ENCODE measurements around the gene MYLK2. TPM values are rescaled to one million over a fixed set of nuclear protein-coding genes. Genes with fewer than 3 reads are reported as not detected.

The MYLK2 gene
- total RNA-seq, 1 experiment from 2014 or later = 0.50 TPM

DNA sequence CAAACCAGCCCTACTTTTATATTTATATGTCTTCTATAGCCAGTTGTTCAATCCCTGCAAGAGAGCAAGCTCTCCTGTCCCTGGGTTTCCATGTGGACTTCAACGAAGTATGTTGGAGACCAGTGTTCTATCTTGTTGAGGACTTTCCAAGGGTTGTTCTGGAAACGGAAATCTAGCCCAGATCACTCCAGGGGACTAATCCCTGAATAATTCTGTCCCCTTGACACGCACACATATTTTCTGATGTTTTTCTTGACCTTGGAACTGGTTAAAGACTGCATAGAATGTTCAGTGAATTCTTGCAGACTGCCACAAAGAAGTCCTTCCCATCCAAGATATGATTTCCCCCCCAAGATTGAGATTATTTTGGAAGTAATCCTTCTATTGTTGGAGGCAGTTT is 9.5 kb upstream of the MYLK2 start:
- Histone ChIP-seq H3K27ac (no peak overlapping the region), H3K4me1 (replicated peaks; ENCODE audit: insufficient read depth) (peaks cover 8% of the 10 kb centered on the region; the same call in 1 of the 2 replicates), H3K4me3 (no peak overlapping the region), H3F3A (ENCODE audit: insufficient read depth, low read depth) (peaks cover 19% of the 10 kb centered on the region), H4K20me1 (ENCODE audit: insufficient read depth) (peaks cover 5% of the 10 kb centered on the region; the same call in 1 of the 2 replicates), H3K27me3 (ENCODE audit: insufficient read depth, low read depth) (no peaks in the 10 kb centered on the region), H3K9me3 (ENCODE audit: insufficient read depth, low read depth) (no peaks in the 10 kb centered on the region), H3K79me2 (ENCODE audit: low read depth) (no peaks in the 10 kb centered on the region), H3K4me2 (0 out of 2 replicates have a peak overlapping the region, but pooled peaks have one; percentile 1), H3K36me3 (ENCODE audit: low read depth) (no peaks in the 10 kb centered on the region), H2AFZ (no peak overlapping the region), H3K9me2 (ENCODE audit: insufficient read depth) (no peaks in the 10 kb centered on the region)
- no TSS peak for BruUV-seq (replicated peaks)
- ChIA-PET CTCF (no interaction called here), POLR2A (ENCODE audit: unreplicated experiment) (no interaction called here)
- TF ChIP-seq EZH2 (IDR thresholded peaks at IDR 0.05; ENCODE audit: low read depth) = no peak
- TF ChIP-seq, protein P1, sequence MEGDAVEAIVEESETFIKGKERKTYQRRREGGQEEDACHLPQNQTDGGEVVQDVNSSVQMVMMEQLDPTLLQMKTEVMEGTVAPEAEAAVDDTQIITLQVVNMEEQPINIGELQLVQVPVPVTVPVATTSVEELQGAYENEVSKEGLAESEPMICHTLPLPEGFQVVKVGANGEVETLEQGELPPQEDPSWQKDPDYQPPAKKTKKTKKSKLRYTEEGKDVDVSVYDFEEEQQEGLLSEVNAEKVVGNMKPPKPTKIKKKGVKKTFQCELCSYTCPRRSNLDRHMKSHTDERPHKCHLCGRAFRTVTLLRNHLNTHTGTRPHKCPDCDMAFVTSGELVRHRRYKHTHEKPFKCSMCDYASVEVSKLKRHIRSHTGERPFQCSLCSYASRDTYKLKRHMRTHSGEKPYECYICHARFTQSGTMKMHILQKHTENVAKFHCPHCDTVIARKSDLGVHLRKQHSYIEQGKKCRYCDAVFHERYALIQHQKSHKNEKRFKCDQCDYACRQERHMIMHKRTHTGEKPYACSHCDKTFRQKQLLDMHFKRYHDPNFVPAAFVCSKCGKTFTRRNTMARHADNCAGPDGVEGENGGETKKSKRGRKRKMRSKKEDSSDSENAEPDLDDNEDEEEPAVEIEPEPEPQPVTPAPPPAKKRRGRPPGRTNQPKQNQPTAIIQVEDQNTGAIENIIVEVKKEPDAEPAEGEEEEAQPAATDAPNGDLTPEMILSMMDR (conservative IDR thresholded peaks at IDR 0.05) = no peak
- intact Hi-C loops (cut with micrococcal nuclease; ENCODE audit: unreplicated experiment) = no loop called here
- DNase-seq = no peak

DNA sequence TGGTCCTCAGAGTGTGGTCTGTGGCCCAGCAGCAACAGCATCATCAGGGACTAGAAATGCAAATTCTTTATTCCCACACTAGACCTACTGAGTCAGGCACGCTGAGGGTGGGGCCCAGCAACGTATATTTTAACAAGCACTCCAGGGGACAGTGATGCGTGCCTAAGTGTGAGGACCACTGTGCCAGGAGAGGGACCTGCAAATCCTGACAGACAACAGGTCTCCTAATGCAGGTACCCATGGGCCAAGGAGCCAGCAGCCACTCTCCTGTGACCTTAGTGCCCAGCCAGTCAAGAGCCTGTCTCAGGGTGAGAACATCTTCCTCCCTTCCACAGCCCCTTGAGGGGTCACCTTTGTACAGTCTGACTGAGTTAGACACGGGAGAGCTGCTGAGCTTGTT is 8.0 kb upstream of the MYLK2 start:
- no peaks in the 10 kb centered on the region for H3K9me3 ChIP-seq (ENCODE audit: insufficient read depth, low read depth)
- intact Hi-C loops (cut with micrococcal nuclease; ENCODE audit: unreplicated experiment) = no loop called here

DNA sequence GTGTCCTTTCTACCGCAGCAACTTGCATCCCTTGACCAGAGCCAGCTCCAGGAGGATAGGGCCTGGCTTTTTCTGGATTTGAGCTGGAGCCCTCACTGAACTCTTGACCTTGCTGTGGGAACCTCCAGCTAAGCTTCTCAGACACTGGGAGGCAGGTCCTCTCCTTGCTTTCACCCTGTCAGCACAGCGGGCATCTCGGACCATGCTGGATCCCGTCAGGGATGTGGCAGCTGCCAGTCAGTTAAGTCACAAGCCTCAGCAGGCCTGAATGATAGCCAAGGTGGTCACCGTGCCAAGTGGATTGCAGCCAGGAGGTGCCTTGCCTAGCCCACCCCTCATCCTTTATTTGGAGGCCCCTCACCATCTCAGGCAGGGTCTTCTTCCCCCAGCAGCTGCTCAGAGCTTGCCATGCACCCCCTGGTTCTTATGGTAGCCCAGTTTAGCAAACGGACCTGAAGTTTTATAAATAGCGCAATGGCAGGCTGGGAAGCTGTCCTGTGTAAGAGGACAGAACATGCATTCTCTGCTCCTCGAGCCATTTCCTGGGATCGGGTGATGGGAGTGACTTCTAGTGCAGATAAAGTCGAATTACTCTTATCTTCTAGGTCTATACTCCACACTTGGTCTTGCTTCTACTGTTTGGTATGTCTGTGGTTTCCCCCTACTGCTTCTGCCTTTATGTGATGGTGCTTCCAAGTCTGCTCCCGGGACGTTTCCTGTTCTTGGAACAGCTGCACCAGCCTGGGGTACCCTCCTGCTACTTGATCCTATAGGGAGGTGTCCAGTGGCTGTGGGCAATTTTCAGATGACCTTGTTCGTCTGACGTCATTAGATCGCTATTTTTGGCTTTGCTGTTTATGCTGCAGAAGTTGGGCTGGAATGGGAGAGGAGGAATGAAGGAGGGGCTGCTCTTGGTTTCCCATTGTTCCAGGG is 7.1 kb upstream of the MYLK2 start:
- no peak overlapping the region for H3K27ac ChIP-seq
- peaks cover 5% of the 10 kb centered on the region; the same call in 1 of the 2 replicates for H4K20me1 ChIP-seq (ENCODE audit: insufficient read depth)
- no peaks in the 10 kb centered on the region for H3K9me2 ChIP-seq (ENCODE audit: insufficient read depth)
- no peak overlapping the region for H2AFZ ChIP-seq
- no peak overlapping the region for H3K4me2 ChIP-seq
- DNase-seq = no peak
- ChIA-PET POLR2A (ENCODE audit: unreplicated experiment) (no interaction called here), CTCF (interaction anchor here (0.6 kb wide), 1 partner anchor 242 kb away, joined by 12 read pairs; no protein-coding TSS in a partner anchor)
- H3K27me3 ChIP-seq (ENCODE audit: insufficient read depth, low read depth) = no peaks in the 10 kb centered on the region
- H3K79me2 ChIP-seq (ENCODE audit: low read depth) = no peaks in the 10 kb centered on the region
- intact Hi-C loops (cut with micrococcal nuclease; ENCODE audit: unreplicated experiment) = no loop called here
- H3K4me3 ChIP-seq = no peak overlapping the region
- TF ChIP-seq EZH2 (IDR thresholded peaks at IDR 0.05; ENCODE audit: low read depth) = no peak
- TF ChIP-seq, protein P1 (conservative IDR thresholded peaks at IDR 0.05) = no peak
- BruUV-seq (replicated peaks) = no TSS peak
- H3K4me1 ChIP-seq (replicated peaks; ENCODE audit: insufficient read depth) = peaks cover 8% of the 10 kb centered on the region; the same call in 1 of the 2 replicates
- peaks cover 14% of the 10 kb centered on the region for H3F3A ChIP-seq (ENCODE audit: insufficient read depth, low read depth)
- no peaks in the 10 kb centered on the region for H3K9me3 ChIP-seq (ENCODE audit: insufficient read depth, low read depth)
- H3K36me3 ChIP-seq (ENCODE audit: low read depth) = no peaks in the 10 kb centered on the region

More for the DNA sequence above, 8.0 kb upstream of the MYLK2 start:
- Histone ChIP-seq H3K9me2 (ENCODE audit: insufficient read depth) (no peaks in the 10 kb centered on the region), H3K4me3 (no peak overlapping the region), H3K27ac (no peak overlapping the region), H3K36me3 (ENCODE audit: low read depth) (no peaks in the 10 kb centered on the region), H3K4me2 (no peak overlapping the region), H3K27me3 (ENCODE audit: insufficient read depth, low read depth) (no peaks in the 10 kb centered on the region), H4K20me1 (ENCODE audit: insufficient read depth) (peaks cover 5% of the 10 kb centered on the region; the same call in 1 of the 2 replicates), H2AFZ (no peak overlapping the region), H3K79me2 (ENCODE audit: low read depth) (no peaks in the 10 kb centered on the region), H3F3A (ENCODE audit: insufficient read depth, low read depth) (peaks cover 19% of the 10 kb centered on the region), H3K4me1 (replicated peaks; ENCODE audit: insufficient read depth) (peaks cover 8% of the 10 kb centered on the region; the same call in 1 of the 2 replicates)
- TF ChIP-seq, protein P1 (conservative IDR thresholded peaks at IDR 0.05) = no peak
- no peak for TF ChIP-seq EZH2 (IDR thresholded peaks at IDR 0.05; ENCODE audit: low read depth)
- CTCF ChIA-PET = interaction anchor here (0.7 kb wide), 1 partner anchor 234 kb away, joined by 4 read pairs; no protein-coding TSS in a partner anchor
- POLR2A ChIA-PET (ENCODE audit: unreplicated experiment) = no interaction called here
- DNase-seq = no peak
- BruUV-seq (replicated peaks) = no TSS peak

Measured in PC-9 (cell line).